GM21717 (cell line): ENCODE measurements around the gene NENF.
"Not testable (repeated sequence)": the region's sequence is repeated elsewhere in the genome, so short reads cannot be mapped to it uniquely, and the experiment has no call there.

Experiments
- ATAC-seq: cut with Tn5 transposase; IDR thresholded peaks from one replicate; pipeline ENCODE4 v1.9.1; 2021; ENCODE audit warnings: mild to moderate bottlenecking, moderate library complexity; ENCODE audit not compliant: unreplicated experiment

Gene NENF

DNA sequence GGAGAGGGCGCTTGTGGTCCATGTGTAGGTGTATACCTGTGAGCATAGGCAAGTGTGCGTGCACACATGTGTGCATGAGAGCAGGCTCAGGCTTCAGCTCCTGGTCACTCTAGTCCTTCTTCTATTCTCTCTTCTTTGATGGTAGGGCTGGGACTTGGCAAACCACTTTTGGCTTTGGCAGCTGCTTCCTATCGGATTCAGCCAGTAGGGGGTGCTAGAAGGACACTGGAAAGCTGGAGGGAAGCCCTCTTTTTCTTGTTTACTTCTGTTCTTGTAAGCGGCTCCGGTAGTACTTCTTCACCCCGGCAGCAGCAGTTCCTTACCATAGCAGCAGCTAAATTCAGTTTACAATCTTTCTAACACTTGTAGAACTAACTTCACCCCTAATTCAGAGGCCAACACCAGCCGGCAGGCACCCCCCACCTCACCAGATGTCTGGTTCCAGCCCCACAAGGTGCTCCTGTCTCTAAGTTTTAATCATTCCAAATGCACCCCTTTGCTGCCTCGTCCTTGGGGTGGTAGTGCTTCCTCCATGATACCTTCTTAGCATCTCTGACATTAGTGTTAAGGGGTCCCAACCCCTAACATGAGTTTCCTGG is 25.1 kb downstream of the NENF start:
- ATAC-seq: no peak

DNA sequence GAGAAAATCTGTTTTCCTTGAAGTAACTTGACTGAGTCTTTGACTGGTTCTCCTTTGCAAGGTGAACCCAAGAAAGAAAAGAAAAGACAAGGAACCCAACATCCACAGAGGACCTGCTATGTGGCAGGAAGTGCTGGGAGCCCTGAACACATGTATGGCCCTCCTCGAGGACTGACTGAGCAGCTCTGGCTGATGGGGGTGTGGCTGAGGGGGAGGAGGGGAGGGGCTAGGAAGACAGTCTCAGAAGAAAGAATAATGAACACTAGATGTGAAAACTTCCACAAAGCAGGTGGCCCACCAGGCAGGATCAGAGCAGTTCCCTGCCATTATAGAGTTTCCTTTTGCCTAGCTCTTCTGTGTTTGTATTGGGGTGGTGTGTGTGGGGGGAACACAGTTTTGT is 26.1 kb downstream of the NENF start:
- no peak for ATAC-seq

GRCh38 chr1:212459656-212460055 is 26.9 kb downstream of the NENF start:
- no peak for ATAC-seq

- ATAC-seq: no peak
Measured at GRCh38 chr1:212460376-212460775, 27.7 kb downstream of the NENF start.

DNA sequence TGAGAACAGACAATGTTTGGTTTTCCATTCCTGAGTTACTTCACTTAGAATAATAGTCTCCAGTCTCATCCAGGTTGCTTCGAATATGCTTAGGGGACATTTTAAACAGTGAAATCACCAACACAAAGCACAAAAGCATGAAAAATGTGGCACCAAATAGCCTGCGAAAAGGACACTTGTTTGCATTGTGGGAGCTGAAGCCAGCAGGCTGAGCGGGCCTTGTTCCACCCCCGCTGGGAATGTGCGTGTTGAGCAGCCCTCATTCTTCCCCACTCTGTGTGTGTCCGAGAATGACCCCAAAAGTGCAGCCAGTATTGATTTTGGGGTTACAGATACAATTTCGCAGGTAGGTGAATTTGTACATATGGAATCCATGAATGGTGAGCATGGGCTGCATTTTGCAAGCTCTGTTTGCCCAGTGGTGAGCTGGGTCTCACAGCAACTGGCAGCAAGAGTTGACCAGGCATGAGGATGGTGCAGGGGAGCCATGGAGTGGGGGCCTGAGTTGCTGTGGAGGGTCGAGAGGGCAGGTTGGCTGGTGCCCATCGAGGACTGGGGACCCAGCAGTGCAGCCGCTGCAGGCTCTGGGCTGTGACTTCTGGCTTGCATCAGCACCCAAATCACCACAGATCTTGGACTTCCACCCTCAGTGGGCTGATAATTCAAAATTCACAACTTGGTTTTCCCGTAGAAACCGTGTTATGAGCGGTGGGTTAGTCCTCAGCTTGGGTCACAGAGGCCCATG is 29.4 kb downstream of the NENF start:
- no peak for ATAC-seq

DNA sequence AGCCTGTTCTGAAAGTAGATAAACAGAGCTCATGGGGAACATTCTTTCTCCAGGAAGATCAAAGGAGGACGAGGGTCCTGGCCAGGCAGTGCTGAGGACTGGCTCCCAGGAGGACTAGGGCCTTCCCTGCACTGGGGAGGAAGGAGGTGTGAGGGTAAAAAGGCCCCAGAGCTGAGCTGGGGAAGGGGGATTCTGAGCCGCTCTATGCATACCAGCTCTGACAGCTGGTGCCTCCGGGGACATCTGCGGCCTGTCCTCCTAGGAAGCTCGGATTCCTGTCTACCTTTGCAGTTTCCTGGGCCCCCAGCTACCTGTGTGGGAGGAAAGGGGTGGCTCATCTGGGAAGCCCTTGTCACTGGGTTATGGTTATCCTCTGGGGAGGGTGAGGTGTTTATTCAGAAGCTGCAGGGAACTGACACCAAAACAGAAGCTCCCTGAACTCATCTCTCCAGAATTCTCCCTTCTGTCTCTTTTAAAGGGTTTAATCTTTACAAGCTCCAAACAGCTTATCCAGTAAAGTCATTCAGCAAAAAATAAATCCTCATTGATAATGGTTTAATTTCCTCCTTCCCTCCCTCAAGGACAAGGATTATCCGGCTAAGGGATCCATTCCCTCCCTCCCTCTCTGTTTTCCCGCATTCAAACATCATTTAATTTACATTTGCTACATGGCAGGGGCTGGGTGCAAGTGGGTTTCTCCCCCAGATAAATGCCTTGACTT is 31.0 kb downstream of the NENF start:
- no peak for ATAC-seq

DNA sequence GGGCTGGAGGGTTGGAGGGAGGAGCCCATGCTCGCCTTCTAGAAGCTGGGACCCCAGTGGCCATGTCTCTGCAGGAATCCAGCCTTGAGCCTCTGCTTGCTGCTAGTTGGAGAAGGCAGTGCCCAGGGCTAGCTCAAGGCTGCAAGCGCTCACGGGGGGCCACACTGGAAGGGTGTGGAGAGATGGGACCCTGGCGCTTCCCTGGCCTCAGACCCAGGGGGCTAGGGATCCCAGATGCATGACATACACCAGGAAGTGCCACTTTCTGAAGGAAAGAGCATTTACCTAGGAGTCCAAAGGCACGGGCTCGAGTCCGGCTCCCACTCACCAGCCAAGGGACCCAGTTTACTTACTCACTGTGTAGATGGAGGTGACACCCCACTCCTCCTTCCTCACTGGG is 32.6 kb downstream of the NENF start:
- ATAC-seq: no peak

GRCh38 chr1:212466437-212466836 is 33.7 kb downstream of the NENF start:
- no peak for ATAC-seq

- no peak for ATAC-seq
Measured at GRCh38 chr1:212466898-212467650, 34.4 kb downstream of the NENF start.

DNA sequence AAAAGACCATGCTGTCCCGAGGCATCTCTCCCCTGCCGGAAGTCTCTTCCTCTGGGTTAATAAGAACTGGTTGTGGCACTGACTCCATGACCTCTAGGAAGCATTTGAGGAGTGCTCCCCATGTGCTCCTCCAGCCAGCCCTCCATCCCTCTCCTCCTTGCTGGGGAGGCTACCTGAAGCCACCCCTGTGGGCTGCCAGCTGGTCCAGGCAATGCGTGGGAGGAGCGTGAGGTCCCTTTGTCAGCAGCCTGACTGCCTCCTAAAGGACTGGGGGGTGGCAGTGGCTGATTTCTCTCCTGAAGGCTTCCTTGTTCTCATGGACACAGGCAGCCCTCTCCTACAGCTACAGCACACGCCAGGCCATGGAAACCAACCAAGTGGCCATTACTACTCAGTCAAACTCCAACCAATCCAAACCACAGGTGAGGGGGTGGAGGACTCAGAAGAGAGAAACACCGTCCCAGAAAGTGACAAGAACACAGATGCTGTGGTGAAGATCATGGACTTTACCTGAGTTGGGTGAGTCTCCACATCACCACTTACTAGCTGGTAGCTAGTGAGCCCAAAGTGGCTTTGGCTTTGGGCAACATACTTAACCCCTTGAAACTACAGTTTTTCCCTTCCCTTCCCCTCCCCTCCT is 35.2 kb downstream of the NENF start:
- no peak for ATAC-seq

- ATAC-seq: no peak
Measured at GRCh38 chr1:212470059-212470458, 37.3 kb downstream of the NENF start.

GRCh38 chr1:212471286-212471685 is 38.6 kb downstream of the NENF start:
- ATAC-seq: no peak

- no peak for ATAC-seq
Measured at GRCh38 chr1:212471891-212472675, 39.4 kb downstream of the NENF start.

- no peak for ATAC-seq
Measured at GRCh38 chr1:212473729-212474128, 41.0 kb downstream of the NENF start.

DNA sequence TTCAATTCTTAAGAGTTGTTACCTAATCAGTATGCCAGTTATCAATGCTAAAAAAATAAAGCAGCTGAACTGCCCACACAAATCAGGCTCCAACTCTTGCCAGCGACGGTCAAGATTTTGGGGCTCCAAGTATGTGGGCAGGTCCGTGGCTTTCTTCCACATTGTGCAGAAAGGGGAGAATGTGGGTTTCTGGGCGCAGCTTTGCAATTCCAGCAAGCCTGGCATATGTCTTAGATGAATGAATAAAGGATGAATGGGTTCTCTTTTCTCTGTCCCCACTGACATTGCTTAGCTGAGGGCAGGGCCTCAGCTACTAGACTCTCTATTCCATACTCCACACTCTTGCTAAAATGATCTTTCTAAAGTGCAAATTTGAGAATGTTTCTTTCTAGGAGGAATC is 42.4 kb downstream of the NENF start:
- no peak for ATAC-seq

DNA sequence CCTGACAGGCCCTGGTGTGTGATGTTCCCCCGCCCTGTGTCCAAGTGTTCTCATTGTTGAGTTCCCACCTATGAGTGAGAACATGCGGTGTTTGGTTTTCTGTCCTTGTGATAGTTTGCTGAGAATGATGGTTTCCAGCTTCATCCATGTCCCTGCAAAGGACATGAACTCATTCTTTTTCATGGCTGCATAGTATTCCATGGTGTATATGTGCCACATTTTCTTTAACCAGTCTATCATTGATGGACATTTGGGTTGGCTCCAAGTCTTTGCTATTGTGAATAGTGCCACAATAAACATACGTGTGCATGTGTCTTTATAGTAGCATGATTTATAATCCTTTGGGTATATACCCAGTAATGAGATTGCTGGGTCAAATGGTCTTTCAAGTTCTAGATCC is 43.1 kb downstream of the NENF start:
- ATAC-seq: not testable (repeated sequence)

GRCh38 chr1:212477014-212477679 is 44.4 kb downstream of the NENF start:
- peak; percentile 83 for ATAC-seq

- no peak for ATAC-seq
Measured at GRCh38 chr1:212477680-212478466, 45.2 kb downstream of the NENF start.
